HepG2 (cell line): ENCODE results near the gene ZNF800. TPM values are rescaled to one million over a fixed set of nuclear protein-coding genes. Genes with fewer than 3 reads are reported as not detected.
A peak's percentile ranks its signal among the peaks of the same experiment; 100 is the strongest.

ENCODE experiments used
- ATAC-seq: fragments of 200-7000 bp; cut with Tn5 transposase; 3 replicates; pipeline ENCODE4 v1.9.1; 2020; ENCODE audit warnings: mild to moderate bottlenecking, moderate library complexity
- BruUV-seq: library from RNA; stranded (reverse); fragments of 400-500 nt; replicated peaks from 2 replicates; lab custom pipeline; 2021; lab: Mats Ljungman, UMichigan
- CTCF ChIA-PET: fragments of 300-600 bp; formaldehyde crosslinking; extraction: SDS; loops from one replicate; lab custom pipeline; 2021; ENCODE audit warnings: low total read pairs, inconsistent platforms, low intra/inter-chr PET ratio; lab: Yijun Ruan, JAX
- POLR2A ChIA-PET: fragments of 350-600 bp; sonication (Branson Sonifier 250); formaldehyde crosslinking; loops from one replicate; lab custom pipeline; 2020; ENCODE audit warnings: antibody characterized with exemption, inconsistent platforms; lab: Yijun Ruan, JAX
- DNase-seq: peaks from one replicate; pipeline ENCODE4 v3.0.0-alpha.2; 2015; ENCODE audit warnings: low spot score
- FAIRE-seq: peaks from 3 replicates; lab custom pipeline; 2011; peaks lifted over from hg19 to GRCh38; lab: Jason Lieb, UNC
- H2AFZ ChIP-seq: one replicate; pipeline ENCODE4 v1.6.1; 2011; ENCODE audit warnings: low read length, inconsistent platforms
- H3K27ac ChIP-seq: fragments of 300-600 bp; 3 replicates; pipeline ENCODE4 v1.8.0; 2011; ENCODE audit warnings: mixed run types, mild to moderate bottlenecking, mixed read lengths, low read length, inconsistent platforms; ENCODE audit not compliant: insufficient read depth; ENCODE audit errors: extremely low read length
- H3K27me3 ChIP-seq, 2 experiments: fragments of 200-600 bp in 1 of 2; 2 replicates in 1 of 2; 3 replicates in 1 of 2; pipeline versions ENCODE4 v1.6.0 to v1.8.0; 2011; ENCODE audit warnings: low read length in 2 of 2, mild to moderate bottlenecking in 2 of 2, moderate library complexity in 2 of 2, inconsistent platforms in 1 of 2; ENCODE audit not compliant: insufficient read depth in 2 of 2, control insufficient read depth in 1 of 2
- H3K36me3 ChIP-seq, 2 experiments: fragments of 200-600 bp in 1 of 2; replicated peaks in 1 of 2; 2 replicates in 1 of 2; 3 replicates in 1 of 2; pipeline versions ENCODE4 v1.5.1 to v1.8.0; 2011; ENCODE audit warnings: low read length in 2 of 2, inconsistent platforms in 1 of 2; ENCODE audit not compliant: insufficient read depth in 2 of 2, control insufficient read depth in 1 of 2
- H3K4me1 ChIP-seq: 2 replicates; pipeline ENCODE4 v1.5.1; 2012; ENCODE audit warnings: low read length, inconsistent platforms; ENCODE audit not compliant: insufficient read depth
- H3K4me2 ChIP-seq: 2 replicates; pipeline ENCODE4 v1.6.0; 2011; ENCODE audit warnings: low read depth, low read length, inconsistent platforms
- H3K4me3 ChIP-seq, 3 experiments: fragments of 200-600 bp in 1 of 3; sonication (generic), shearing (Covaris generic) in 1 of 3; replicated peaks in 1 of 3; 2 replicates each; pipeline ENCODE4 v1.5.1; 2011 to 2016; ENCODE audit warnings: low read length in 3 of 3, inconsistent platforms in 2 of 3, low read depth in 2 of 3, mild to moderate bottlenecking in 2 of 3, control low read depth in 1 of 3, mixed read lengths in 1 of 3; ENCODE audit not compliant: insufficient read depth in 1 of 3
- H3K79me2 ChIP-seq: one replicate; pipeline ENCODE4 v1.6.1; 2011; ENCODE audit warnings: low read length, inconsistent platforms; ENCODE audit not compliant: insufficient read depth
- H3K9ac ChIP-seq: 2 replicates; pipeline ENCODE4 v1.6.0; 2011; ENCODE audit warnings: mild to moderate bottlenecking, low read depth, low read length, inconsistent platforms; ENCODE audit not compliant: insufficient read depth
- H3K9me3 ChIP-seq: 2 replicates; pipeline ENCODE4 v1.5.1; 2012; ENCODE audit warnings: mild to moderate bottlenecking, low read length
- H4K20me1 ChIP-seq: 2 replicates; pipeline ENCODE4 v1.6.0; 2011; ENCODE audit warnings: inconsistent platforms, mild to moderate bottlenecking, low read length, moderate library complexity; ENCODE audit not compliant: insufficient read depth
- MYNN ChIP-seq: sonication (generic); formaldehyde crosslinking; IDR thresholded peaks from 2 replicates; pipeline ENCODE4 v1.4.0; 2020; ENCODE audit warnings: mild to moderate bottlenecking, low read depth, missing genetic modification reagents
- TARDBP ChIP-seq: sonication (generic); formaldehyde crosslinking; IDR thresholded peaks from 2 replicates; pipeline ENCODE4 v1.8.0; 2022; ENCODE audit warnings: mild to moderate bottlenecking, missing genetic modification reagents
- ZIK1 ChIP-seq: sonication (generic); formaldehyde crosslinking; IDR thresholded peaks from 2 replicates; pipeline ENCODE4 v1.5.0; 2020; ENCODE audit warnings: mild to moderate bottlenecking, low read depth, missing genetic modification reagents, borderline replicate concordance
- ZNF343 ChIP-seq: sonication (generic); formaldehyde crosslinking; IDR thresholded peaks from 2 replicates; pipeline ENCODE4 v1.4.0; 2020; ENCODE audit warnings: mild to moderate bottlenecking, missing genetic modification reagents
- ZNF501 ChIP-seq: sonication (generic); formaldehyde crosslinking; IDR thresholded peaks from 2 replicates; pipeline ENCODE4 v1.5.1; 2020; ENCODE audit warnings: mild to moderate bottlenecking, moderate library complexity, missing genetic modification reagents
- ZNF678 ChIP-seq: sonication (generic); formaldehyde crosslinking; IDR thresholded peaks from 2 replicates; pipeline ENCODE4 v1.4.0; 2020; ENCODE audit warnings: mild to moderate bottlenecking, missing genetic modification reagents
- WGBS: methylation state at CpG from one replicate; pipeline ENCODE4 v1.1.6; 2017; ENCODE audit warnings: low lambda C conversion rate; 5-methylcytosine and 5-hydroxymethylcytosine counted together
- in situ Hi-C: cut with HindIII; loops from 2 replicates; pipeline ENCODE4 v1.10.0; 2017; ENCODE audit warnings: low pct_unique_long_range_greater_than_20kb; ENCODE audit not compliant: extremely low pct_ligation_motif_present
- intact Hi-C: fragments of 100-400 bp; cut with micrococcal nuclease; formaldehyde crosslinking; loops from one replicate; pipeline ENCODE4 v1.10.0; 2022; ENCODE audit not compliant: unreplicated experiment
- polyA plus RNA-seq, 8 experiments: library from polyadenylated mRNA; depleted of rRNA in 3 of 8; stranded (reverse) in 7 of 8; unstranded in 1 of 8; fragments of >200 nt; fragmentation: Illumina TruSeq in 4 of 8; extraction: Trizol in 4 of 8; gene quantifications; 2 replicates each; pipeline versions ENCODE4 v1.2.1 to v1.2.3, GENCODE V29; 2011 to 2016; ENCODE audit warnings: low read depth in 4 of 8, missing spikeins in 1 of 8, mixed read lengths in 1 of 8; ENCODE audit not compliant: insufficient read depth in 1 of 8
- total RNA-seq, 5 experiments: library from RNA; depleted of rRNA; stranded (reverse); fragments of >200 nt; fragmentation: Illumina TruSeq; extraction: Trizol; gene quantifications; 2 replicates each; pipeline ENCODE4 v1.2.3, GENCODE V29; 2016; ENCODE audit warnings: low read depth in 1 of 5
- TF ChIP-seq, protein P1 (sequence below), 2 experiments: IDR thresholded peaks; 2 replicates each; pipeline ENCODE4 v1.6.1; 2011 to 2012; ENCODE audit warnings: low read length in 2 of 2, borderline replicate concordance in 1 of 2, low read depth in 1 of 2, mild to moderate bottlenecking in 1 of 2, moderate library complexity in 1 of 2

Gene ZNF800
- total and polyA plus RNA-seq, 2 of the 13 experiments (the other 11 are each of a cell fraction or from before 2014, with no cell fraction given) = 7.1 to 12.7 TPM

- in situ Hi-C loops = no loop called here
- intact Hi-C loops = loop anchor here (5.0 kb wide), 2 partner anchors 101 to 166 kb away; no protein-coding TSS in a partner anchor
- H3K9me3 ChIP-seq = no peaks in the 10 kb centered on the region
- no peak for TF ChIP-seq TARDBP (CRISPR knock-in tag)
- TF ChIP-seq ZIK1 (CRISPR knock-in tag) = no peak
- TF ChIP-seq MYNN (CRISPR knock-in tag) = no peak
- TF ChIP-seq ZNF678 (CRISPR knock-in tag) = no peak
- TF ChIP-seq ZNF343 (CRISPR knock-in tag) = no peak
- H3K36me3 ChIP-seq = no peaks in the 10 kb centered on the region
- peaks cover 0 to 5% of the 10 kb centered on the region in 2 experiments; a peak in 2 of 5 replicates for H3K27me3 ChIP-seq
- no TSS peak for BruUV-seq
- CTCF ChIA-PET = no interaction called here
- no peak overlapping the region for H3K9ac ChIP-seq
- DNase-seq (no peak), FAIRE-seq (no peak), ATAC-seq (peak; percentile 36)
- H3K79me2 ChIP-seq = no peaks in the 10 kb centered on the region
- peaks cover 6% of the 10 kb centered on the region; the same call in 1 of the 2 replicates for H3K4me1 ChIP-seq
- 65% methylated on average over 6 of the region's 9 CpGs for WGBS
- POLR2A ChIA-PET = no interaction called here
- no peak overlapping the region for H3K4me3 ChIP-seq
- no peak overlapping the region for H3K4me2 ChIP-seq
- no peaks in the 10 kb centered on the region for H4K20me1 ChIP-seq
- no peak overlapping the region for H3K27ac ChIP-seq
- no peak overlapping the region for H2AFZ ChIP-seq
Observed at GRCh38 chr7:127346575-127347256, 45.8 kb downstream of the ZNF800 start.

DNA sequence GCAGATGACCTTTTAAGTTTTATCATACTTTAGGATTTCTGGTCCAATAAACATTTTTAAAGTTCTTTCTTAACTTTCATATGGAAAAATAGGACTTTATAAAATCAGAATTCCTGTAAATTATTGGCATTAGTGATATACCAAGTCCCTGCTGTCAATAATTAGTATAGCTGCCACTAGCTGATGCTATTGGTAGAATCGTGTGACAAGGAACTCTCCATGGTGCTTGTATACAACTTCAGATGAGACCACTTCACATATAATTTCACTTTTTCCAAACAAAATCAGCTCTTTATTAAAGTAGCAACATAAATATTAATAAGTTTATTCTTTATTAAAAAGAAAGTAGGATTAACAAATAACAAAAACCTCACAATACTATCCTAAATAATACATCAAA, 49.9 kb downstream of the ZNF800 start:
- BruUV-seq = no TSS peak
- Histone ChIP-seq H3K27me3 (peaks cover 0 to 5% of the 10 kb centered on the region in 2 experiments; a peak in 3 of 5 replicates), H3K79me2 (no peaks in the 10 kb centered on the region)
- POLR2A ChIA-PET = no interaction called here
- ATAC-seq = no peak
- TF ChIP-seq, protein P1, sequence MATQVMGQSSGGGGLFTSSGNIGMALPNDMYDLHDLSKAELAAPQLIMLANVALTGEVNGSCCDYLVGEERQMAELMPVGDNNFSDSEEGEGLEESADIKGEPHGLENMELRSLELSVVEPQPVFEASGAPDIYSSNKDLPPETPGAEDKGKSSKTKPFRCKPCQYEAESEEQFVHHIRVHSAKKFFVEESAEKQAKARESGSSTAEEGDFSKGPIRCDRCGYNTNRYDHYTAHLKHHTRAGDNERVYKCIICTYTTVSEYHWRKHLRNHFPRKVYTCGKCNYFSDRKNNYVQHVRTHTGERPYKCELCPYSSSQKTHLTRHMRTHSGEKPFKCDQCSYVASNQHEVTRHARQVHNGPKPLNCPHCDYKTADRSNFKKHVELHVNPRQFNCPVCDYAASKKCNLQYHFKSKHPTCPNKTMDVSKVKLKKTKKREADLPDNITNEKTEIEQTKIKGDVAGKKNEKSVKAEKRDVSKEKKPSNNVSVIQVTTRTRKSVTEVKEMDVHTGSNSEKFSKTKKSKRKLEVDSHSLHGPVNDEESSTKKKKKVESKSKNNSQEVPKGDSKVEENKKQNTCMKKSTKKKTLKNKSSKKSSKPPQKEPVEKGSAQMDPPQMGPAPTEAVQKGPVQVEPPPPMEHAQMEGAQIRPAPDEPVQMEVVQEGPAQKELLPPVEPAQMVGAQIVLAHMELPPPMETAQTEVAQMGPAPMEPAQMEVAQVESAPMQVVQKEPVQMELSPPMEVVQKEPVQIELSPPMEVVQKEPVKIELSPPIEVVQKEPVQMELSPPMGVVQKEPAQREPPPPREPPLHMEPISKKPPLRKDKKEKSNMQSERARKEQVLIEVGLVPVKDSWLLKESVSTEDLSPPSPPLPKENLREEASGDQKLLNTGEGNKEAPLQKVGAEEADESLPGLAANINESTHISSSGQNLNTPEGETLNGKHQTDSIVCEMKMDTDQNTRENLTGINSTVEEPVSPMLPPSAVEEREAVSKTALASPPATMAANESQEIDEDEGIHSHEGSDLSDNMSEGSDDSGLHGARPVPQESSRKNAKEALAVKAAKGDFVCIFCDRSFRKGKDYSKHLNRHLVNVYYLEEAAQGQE (IDR thresholded peaks at IDR 0.05; ENCODE audit: borderline replicate concordance in 1 of 2, low read depth in 1 of 2, low read length in 2 of 2) = peak in 1 of 2 experiments; percentile 85; a peak in 3 of 4 replicates
- no peak for TF ChIP-seq ZNF501 (CRISPR knock-in tag)
- TF ChIP-seq, all 625 proteins: peak for 1
- H4K20me1 ChIP-seq = no peaks in the 10 kb centered on the region
- in situ Hi-C loops (no loop called here), intact Hi-C loops (no loop called here)
- no peaks in the 10 kb centered on the region for H3K36me3 ChIP-seq
- H3K4me3 ChIP-seq = no peak overlapping the region
- H3K9me3 ChIP-seq = no peaks in the 10 kb centered on the region
- FAIRE-seq (no peak), DNase-seq (no peak)
- H2AFZ ChIP-seq = no peak overlapping the region
- H3K27ac ChIP-seq = no peak overlapping the region
- no peaks in the 10 kb centered on the region for H3K4me1 ChIP-seq
- no peak overlapping the region for H3K4me2 ChIP-seq
- CTCF ChIA-PET = no interaction called here
- WGBS = 7% methylated on average over 1 of the region's 1 CpG
- H3K9ac ChIP-seq = no peak overlapping the region
